ENCODE measurements around the gene PITRM1.

The PITRM1 gene

DNA sequence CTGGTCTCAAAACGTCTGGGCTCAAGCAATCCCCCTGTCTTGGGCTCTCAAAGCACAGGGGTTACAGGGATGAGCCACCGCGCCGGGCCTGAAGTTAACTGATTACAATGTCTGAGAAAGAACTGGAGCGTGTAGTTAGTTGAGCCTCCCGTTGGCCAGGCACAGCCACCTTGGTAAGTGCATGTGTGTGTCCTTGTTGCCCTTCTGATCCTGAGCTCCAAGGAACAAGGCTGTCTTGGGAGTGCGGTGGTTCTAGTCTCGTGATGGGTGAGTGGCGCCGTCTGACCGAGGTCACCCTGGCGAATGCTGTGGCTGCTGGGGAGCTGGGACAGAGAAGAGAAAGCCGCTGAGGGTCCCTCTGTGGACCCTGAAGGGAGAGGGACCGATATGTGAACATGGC, 50.5 kb downstream of the PITRM1 start:
- DNase-seq: no peak
- Mint-ChIP-seq H3K27me3 (ENCODE audit: low read depth, poor library complexity) (no peaks in the 10 kb centered on the region), H3K4me3 (no peak overlapping the region), H3K9me3 (no peaks in the 10 kb centered on the region), H3K36me3 (ENCODE audit: low read depth) (peaks cover 29% of the 10 kb centered on the region), H3K4me1 (peaks cover 32% of the 10 kb centered on the region), H3K27ac (no peak overlapping the region)
- TF ChIP-seq, protein P1, sequence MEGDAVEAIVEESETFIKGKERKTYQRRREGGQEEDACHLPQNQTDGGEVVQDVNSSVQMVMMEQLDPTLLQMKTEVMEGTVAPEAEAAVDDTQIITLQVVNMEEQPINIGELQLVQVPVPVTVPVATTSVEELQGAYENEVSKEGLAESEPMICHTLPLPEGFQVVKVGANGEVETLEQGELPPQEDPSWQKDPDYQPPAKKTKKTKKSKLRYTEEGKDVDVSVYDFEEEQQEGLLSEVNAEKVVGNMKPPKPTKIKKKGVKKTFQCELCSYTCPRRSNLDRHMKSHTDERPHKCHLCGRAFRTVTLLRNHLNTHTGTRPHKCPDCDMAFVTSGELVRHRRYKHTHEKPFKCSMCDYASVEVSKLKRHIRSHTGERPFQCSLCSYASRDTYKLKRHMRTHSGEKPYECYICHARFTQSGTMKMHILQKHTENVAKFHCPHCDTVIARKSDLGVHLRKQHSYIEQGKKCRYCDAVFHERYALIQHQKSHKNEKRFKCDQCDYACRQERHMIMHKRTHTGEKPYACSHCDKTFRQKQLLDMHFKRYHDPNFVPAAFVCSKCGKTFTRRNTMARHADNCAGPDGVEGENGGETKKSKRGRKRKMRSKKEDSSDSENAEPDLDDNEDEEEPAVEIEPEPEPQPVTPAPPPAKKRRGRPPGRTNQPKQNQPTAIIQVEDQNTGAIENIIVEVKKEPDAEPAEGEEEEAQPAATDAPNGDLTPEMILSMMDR (IDR thresholded peaks at IDR 0.05): no peak

DNA sequence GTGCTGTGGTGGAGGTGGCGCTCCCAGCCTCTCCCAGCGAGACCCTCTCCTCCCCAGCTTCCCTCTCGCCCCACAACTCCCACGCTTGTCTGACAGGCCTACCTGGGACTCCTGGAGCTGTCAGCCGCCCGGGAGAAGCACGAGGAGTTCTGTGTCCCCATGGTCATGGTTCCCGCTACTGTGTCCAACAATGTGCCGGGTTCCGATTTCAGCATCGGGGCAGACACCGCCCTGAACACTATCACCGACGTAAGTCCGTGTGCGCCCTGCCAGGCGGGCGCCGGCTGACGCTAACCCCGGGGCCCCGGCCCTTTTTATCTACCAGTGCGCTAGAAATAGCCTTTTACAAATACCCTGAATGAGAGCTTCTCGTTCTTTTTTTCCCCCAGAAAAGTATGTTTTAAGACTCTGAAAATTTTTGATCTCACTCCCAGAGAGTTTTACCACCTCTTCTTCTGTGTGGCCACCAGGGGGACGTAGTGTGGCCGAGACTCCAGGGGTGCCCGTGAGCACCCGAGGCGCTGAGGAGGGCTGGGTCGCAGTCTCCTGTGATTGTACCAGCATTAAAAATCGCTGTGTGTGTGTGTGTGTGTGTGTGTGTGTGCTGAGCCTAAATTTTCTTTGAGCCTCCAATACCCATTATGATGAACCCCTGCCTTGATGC, 52.7 kb downstream of the PITRM1 start:
- Mint-ChIP-seq H3K4me3 (no peak overlapping the region), H3K27ac (no peak overlapping the region), H3K27me3 (ENCODE audit: low read depth, poor library complexity) (no peaks in the 10 kb centered on the region), H3K9me3 (no peaks in the 10 kb centered on the region), H3K36me3 (ENCODE audit: low read depth) (peaks cover 32% of the 10 kb centered on the region), H3K4me1 (peaks cover 11% of the 10 kb centered on the region)
- no peak for DNase-seq
- TF ChIP-seq, protein P1 (IDR thresholded peaks at IDR 0.05): peak; percentile 42

DNA sequence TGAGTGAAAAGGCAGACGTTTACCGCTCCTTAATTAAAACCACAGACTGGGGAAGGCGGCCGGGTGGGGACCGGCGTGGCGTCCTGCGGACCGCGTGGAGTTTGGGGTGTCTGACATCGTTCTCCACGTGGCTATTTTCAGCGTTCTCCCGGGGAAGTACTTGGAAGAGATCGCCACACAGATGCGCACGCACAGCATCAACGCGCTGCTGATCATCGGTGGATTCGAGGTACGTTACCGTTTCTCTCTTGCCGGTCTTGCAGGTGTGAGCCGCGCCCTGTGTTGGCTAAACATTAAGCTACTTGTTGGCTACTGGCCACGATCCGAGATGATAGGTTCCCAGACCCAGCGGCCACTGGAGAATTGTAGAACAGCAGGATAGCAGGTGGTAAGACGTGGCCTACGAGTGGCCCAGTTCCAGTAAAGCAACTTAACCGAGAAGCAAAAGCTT, 53.9 kb downstream of the PITRM1 start:
- H3K9me3 Mint-ChIP-seq: no peaks in the 10 kb centered on the region
- TF ChIP-seq, protein P1 (IDR thresholded peaks at IDR 0.05): no peak
- H3K27me3 Mint-ChIP-seq (ENCODE audit: low read depth, poor library complexity): no peaks in the 10 kb centered on the region
- DNase-seq: no peak
- no peak overlapping the region for H3K4me3 Mint-ChIP-seq
- H3K36me3 Mint-ChIP-seq (ENCODE audit: low read depth): peaks cover 31% of the 10 kb centered on the region
- H3K4me1 Mint-ChIP-seq: peaks cover 10% of the 10 kb centered on the region
- no peak overlapping the region for H3K27ac Mint-ChIP-seq

DNA sequence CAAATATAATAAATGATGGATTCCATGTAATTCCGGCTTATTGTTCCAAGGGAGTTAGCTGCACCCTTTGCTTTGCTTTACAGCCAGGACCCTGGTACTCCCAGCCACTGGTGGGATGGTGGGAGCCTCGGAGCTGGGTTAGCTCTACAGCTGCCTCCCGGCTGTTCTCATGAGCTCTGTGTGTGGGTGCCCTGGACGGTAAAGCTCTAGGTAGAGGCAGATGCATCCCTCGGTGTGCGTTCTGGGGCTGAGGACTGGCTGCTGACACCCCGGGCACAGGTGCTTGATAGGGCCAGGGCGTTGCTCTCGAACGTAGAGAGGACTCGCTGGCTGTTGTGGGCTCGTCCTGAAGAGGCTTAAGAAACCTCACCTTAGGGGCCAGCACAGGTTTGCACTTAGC, 55.1 kb downstream of the PITRM1 start:
- no peak overlapping the region for H3K4me3 Mint-ChIP-seq
- H3K9me3 Mint-ChIP-seq: no peaks in the 10 kb centered on the region
- H3K27ac Mint-ChIP-seq: no peak overlapping the region
- peaks cover 31% of the 10 kb centered on the region for H3K36me3 Mint-ChIP-seq (ENCODE audit: low read depth)
- no peaks in the 10 kb centered on the region for H3K27me3 Mint-ChIP-seq (ENCODE audit: low read depth, poor library complexity)
- peaks cover 5% of the 10 kb centered on the region for H3K4me1 Mint-ChIP-seq
- TF ChIP-seq, protein P1 (IDR thresholded peaks at IDR 0.05): no peak
- no peak for DNase-seq

DNA sequence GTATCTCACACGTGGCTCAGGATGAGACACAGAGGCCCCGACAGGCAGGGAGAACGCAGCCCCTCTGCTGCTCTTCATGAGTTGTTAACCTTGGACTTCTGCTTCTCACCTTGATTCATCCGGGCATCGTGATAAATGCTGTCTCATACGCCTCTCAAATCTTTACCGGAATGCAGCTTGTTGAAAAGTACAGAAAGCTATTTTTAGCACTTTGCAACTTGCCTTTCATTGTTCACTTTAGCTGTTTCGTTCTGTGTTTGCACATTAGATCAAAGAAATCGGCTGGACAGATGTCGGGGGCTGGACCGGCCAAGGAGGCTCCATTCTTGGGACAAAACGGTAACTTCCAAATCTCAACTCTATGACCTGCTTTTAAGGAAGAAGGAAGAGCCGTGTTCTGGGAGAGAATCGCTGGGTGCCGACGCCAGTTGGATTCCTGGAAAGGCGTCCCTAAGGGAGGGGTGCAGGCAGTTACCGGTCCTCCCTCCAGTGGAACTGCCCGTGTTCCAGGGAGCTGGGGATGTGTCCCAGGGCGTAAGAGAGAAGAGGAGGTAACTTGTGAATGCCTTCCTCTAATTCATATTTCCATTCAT, 56.0 kb downstream of the PITRM1 start:
- Mint-ChIP-seq H3K9me3 (no peaks in the 10 kb centered on the region), H3K27ac (no peak overlapping the region), H3K27me3 (ENCODE audit: low read depth, poor library complexity) (no peaks in the 10 kb centered on the region), H3K4me1 (peaks cover 11% of the 10 kb centered on the region), H3K4me3 (no peak overlapping the region), H3K36me3 (ENCODE audit: low read depth) (peaks cover 31% of the 10 kb centered on the region)
- TF ChIP-seq, protein P1 (IDR thresholded peaks at IDR 0.05): no peak
- DNase-seq: no peak

DNA sequence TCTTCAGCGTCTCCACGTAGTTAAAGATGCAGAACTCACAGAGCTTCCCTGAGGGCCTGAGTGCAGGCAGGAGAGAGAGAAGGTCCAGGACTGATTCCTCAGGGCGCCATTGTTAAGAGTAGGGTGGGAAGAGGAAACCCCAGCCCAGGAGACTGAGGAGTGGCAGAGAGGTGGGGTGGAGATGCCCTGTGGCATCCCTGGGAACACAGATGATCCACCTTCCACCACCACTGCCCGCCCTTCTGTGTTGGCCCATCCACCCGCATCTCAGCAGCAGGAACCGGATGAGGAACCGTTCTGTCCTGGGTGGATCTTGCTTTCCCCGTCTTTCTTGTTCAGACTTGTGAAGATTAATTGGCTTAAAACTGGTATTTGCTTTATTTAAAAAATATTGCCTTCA, 56.9 kb downstream of the PITRM1 start:
- H3K4me1 Mint-ChIP-seq: peaks cover 16% of the 10 kb centered on the region
- H3K27me3 Mint-ChIP-seq (ENCODE audit: low read depth, poor library complexity): no peaks in the 10 kb centered on the region
- H3K27ac Mint-ChIP-seq: no peak overlapping the region
- no peak for DNase-seq
- H3K4me3 Mint-ChIP-seq: no peak overlapping the region
- H3K36me3 Mint-ChIP-seq (ENCODE audit: low read depth): peaks cover 29% of the 10 kb centered on the region
- TF ChIP-seq, protein P1 (IDR thresholded peaks at IDR 0.05): no peak
- H3K9me3 Mint-ChIP-seq: no peaks in the 10 kb centered on the region

All from nephron progenitor cell (in vitro differentiated cells).